WI38 (cell line): ENCODE measurements around the gene SHOX.

Source experiments
- H3K4me3 ChIP-seq: 2 replicates; pipeline ENCODE4 v1.5.1; 2011; ENCODE audit warnings: low read depth, mild to moderate bottlenecking, control low read depth, low read length
- TF ChIP-seq, protein P1 (sequence below): IDR thresholded peaks from 2 replicates; pipeline ENCODE4 v1.5.1; 2012; ENCODE audit warnings: low read depth, mild to moderate bottlenecking, control low read depth, low read length

The SHOX gene

DNA sequence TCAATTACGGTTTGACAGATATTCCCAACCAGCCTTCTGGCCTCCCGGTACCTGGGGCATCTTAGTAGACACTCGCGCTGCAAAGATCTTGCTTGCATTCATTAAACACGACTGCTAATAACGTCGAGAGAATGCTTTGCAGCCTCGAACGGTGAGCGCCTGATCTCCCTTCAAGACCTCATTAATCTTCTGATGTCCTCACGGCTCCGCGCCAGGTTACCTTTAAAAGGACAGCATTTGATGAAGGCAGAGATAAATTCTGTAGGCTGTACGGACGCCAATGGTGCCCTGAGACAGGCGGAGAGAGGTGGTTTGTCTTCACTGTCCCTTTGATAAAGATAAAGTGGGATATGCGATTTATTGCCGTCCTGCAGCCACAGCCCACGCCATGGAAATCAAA, 64.2 kb downstream of the SHOX start:
- TF ChIP-seq, protein P1, sequence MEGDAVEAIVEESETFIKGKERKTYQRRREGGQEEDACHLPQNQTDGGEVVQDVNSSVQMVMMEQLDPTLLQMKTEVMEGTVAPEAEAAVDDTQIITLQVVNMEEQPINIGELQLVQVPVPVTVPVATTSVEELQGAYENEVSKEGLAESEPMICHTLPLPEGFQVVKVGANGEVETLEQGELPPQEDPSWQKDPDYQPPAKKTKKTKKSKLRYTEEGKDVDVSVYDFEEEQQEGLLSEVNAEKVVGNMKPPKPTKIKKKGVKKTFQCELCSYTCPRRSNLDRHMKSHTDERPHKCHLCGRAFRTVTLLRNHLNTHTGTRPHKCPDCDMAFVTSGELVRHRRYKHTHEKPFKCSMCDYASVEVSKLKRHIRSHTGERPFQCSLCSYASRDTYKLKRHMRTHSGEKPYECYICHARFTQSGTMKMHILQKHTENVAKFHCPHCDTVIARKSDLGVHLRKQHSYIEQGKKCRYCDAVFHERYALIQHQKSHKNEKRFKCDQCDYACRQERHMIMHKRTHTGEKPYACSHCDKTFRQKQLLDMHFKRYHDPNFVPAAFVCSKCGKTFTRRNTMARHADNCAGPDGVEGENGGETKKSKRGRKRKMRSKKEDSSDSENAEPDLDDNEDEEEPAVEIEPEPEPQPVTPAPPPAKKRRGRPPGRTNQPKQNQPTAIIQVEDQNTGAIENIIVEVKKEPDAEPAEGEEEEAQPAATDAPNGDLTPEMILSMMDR: no peak
- no peak overlapping the region for H3K4me3 ChIP-seq

DNA sequence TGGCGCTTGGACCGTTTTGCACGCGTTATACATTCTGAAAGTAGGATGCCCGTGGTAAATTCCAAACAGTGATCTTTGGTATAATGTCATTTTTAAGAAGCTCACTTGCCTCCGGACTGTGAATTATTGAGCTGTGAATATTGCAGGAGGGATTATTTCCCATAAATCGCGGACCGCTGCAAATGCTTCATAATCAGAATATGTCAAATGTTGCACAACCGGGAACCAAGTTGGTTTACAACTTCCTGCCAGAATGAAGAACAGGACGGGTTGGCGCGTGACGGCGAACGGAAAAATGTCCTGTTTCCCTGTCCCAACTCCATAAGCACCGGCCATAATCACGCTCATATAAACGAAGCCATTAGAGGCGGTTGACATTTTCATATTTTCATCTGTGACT, 67.6 kb downstream of the SHOX start:
- TF ChIP-seq, protein P1: no peak
- H3K4me3 ChIP-seq: no peak overlapping the region

DNA sequence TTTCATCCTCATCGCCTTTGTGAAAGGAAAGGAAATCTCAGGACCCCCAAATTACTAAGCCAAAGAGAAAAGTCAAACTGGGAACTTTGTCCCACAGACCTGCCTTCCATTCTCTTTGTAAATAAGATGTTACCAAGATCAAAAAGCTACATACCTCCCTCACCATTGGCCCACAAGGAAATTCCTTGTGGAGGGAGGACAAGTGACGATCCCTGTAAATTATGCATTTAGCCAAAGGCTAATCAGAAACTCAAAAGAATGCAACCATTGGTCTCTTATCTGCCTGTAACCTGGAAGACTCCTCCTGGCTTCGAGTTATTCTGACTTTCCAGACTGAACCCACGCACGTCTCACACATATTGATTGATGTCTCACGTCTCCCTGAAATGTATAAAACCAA, 70.3 kb downstream of the SHOX start:
- TF ChIP-seq, protein P1: no peak

DNA sequence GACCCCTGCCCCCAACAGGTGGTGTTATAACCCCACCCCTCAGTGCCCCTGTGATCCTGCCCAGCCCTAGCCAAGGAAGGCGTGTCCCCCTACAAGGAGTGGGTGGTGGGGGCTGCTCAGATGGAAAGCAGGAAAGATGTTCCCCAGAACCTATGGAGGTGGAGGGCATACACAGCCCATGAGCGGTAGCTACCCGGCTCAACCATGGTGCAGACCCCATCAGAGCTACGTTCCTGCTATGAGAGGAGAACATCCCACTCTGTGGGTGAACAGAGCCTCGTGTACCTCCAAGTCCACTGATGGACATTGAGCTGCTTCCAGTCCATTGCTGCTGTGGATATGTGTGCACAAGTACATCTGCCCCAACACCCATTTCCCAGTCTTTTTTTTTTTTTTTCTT, 71.1 kb downstream of the SHOX start:
- H3K4me3 ChIP-seq: no peak overlapping the region
- TF ChIP-seq, protein P1: no peak

More for the DNA sequence above, 70.3 kb downstream of the SHOX start:
- no peak overlapping the region for H3K4me3 ChIP-seq

DNA sequence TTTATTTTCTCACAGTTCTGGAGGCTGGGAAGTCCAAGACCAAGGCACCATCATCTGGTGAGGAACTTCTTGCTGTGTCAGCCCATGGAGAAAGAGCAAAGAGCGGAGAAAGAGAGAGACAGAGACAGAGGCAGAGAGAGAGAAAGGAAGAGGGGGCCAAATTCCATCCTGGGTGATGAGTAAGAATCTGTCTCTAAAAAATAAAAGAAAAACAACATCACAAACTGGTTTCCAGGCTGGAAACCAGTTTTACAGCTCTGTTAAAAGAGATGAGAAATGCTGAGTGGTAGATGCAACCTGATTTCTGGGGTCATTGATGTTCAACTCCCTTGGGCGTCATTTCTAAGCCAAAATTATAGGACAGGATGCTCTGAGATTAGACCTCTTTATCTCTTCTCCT, 72.9 kb downstream of the SHOX start:
- TF ChIP-seq, protein P1: no peak

DNA sequence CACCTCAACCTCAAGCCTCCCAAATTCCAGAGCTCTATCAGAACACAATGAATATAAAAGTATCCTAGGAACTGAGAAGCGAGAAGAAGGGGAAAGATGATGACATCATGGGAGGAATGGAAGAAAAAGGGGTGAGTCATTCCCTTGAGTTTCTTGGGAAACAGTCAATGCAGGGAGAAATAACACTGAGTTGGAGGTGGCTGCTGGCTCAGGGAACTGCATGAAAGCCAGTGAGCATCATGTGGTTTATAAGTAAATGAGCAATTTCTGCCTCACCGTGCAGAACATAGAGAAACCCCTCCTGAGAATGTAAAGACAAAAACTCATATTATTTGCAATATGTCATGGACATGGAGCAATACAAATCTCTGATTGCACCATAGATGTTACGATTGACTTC, 73.3 kb downstream of the SHOX start:
- H3K4me3 ChIP-seq: no peak overlapping the region
- TF ChIP-seq, protein P1: no peak

More for the DNA sequence above, 72.9 kb downstream of the SHOX start:
- no peak overlapping the region for H3K4me3 ChIP-seq
